GM18498 (cell line): ENCODE data around the gene KCTD16.
A peak's percentile ranks its signal among the peaks of the same experiment; 100 is the strongest.

Source experiments
- ATAC-seq: cut with Tn5 transposase; IDR thresholded peaks from one replicate; pipeline ENCODE4 v1.9.1; 2021; ENCODE audit warnings: mild to moderate bottlenecking, moderate library complexity; ENCODE audit not compliant: unreplicated experiment

The KCTD16 gene

GRCh38 chr5:144390133-144390532 is 219.5 kb downstream of the KCTD16 start:
- ATAC-seq, result no peak

GRCh38 chr5:144391044-144391443 is 220.4 kb downstream of the KCTD16 start:
- ATAC-seq, result no peak

GRCh38 chr5:144393641-144394435 is 223.2 kb downstream of the KCTD16 start:
- ATAC-seq, result no peak

- peak; percentile 47 for ATAC-seq
Observed at GRCh38 chr5:144395704-144396103, 225.0 kb downstream of the KCTD16 start.

- no peak for ATAC-seq
Observed at GRCh38 chr5:144403058-144403457, 232.4 kb downstream of the KCTD16 start.

- no peak for ATAC-seq
Observed at GRCh38 chr5:144403817-144404420, 233.2 kb downstream of the KCTD16 start.

- ATAC-seq, result no peak
Observed at GRCh38 chr5:144404672-144405071, 234.0 kb downstream of the KCTD16 start.

GRCh38 chr5:144405991-144406390 is 235.3 kb downstream of the KCTD16 start:
- ATAC-seq, result no peak

- ATAC-seq, result no peak
Observed at GRCh38 chr5:144406442-144406841, 235.8 kb downstream of the KCTD16 start.

GRCh38 chr5:144414202-144415029 is 243.7 kb downstream of the KCTD16 start:
- no peak for ATAC-seq

GRCh38 chr5:144416196-144416595 is 245.5 kb downstream of the KCTD16 start:
- no peak for ATAC-seq

GRCh38 chr5:144418719-144419118 is 248.0 kb downstream of the KCTD16 start:
- ATAC-seq, result no peak

- no peak for ATAC-seq
Observed at GRCh38 chr5:144421411-144421810, 250.7 kb downstream of the KCTD16 start.

- ATAC-seq, result no peak
Observed at GRCh38 chr5:144422018-144422727, 251.5 kb downstream of the KCTD16 start.

- no peak for ATAC-seq
Observed at GRCh38 chr5:144427866-144428265, 257.2 kb downstream of the KCTD16 start.

- ATAC-seq, result no peak
Observed at GRCh38 chr5:144428326-144428725, 257.7 kb downstream of the KCTD16 start.

GRCh38 chr5:144429405-144429804 is 258.7 kb downstream of the KCTD16 start:
- ATAC-seq, result no peak

GRCh38 chr5:144429905-144430304 is 259.2 kb downstream of the KCTD16 start:
- ATAC-seq, result no peak

GRCh38 chr5:144433140-144433822 is 262.6 kb downstream of the KCTD16 start:
- ATAC-seq, result no peak

- no peak for ATAC-seq
Observed at GRCh38 chr5:144433893-144434292, 263.2 kb downstream of the KCTD16 start.
